GM12878 (cell line): ENCODE results near the gene BNC2. TPM values are rescaled to one million over a fixed set of nuclear protein-coding genes. Genes with fewer than 3 reads are reported as not detected.
A peak's percentile ranks its signal among the peaks of the same experiment; 100 is the strongest.

Source experiments
- ATAC-seq: fragments of 200-7000 bp; cut with Tn5 transposase; 3 replicates; pipeline ENCODE4 v1.9.1; 2020; ENCODE audit warnings: mild to moderate bottlenecking, moderate library complexity
- BruUV-seq: library from RNA; stranded (reverse); fragments of 400-500 nt; replicated peaks from 2 replicates; lab custom pipeline; 2021; lab: Mats Ljungman, UMichigan
- CTCF ChIA-PET: fragments of 300-600 bp; sonication (Branson Sonifier 250); formaldehyde crosslinking; extraction: SDS; loops from one replicate; lab custom pipeline; 2021; ENCODE audit warnings: inconsistent platforms; lab: Yijun Ruan, JAX
- POLR2A ChIA-PET: fragments of 350-600 bp; formaldehyde crosslinking; extraction: SDS; loops from one replicate; lab custom pipeline; 2021; ENCODE audit warnings: inconsistent platforms; lab: Charles Lee
- RAD21 ChIA-PET: fragments of 300-600 bp; sonication (Branson Sonifier 250); formaldehyde crosslinking; loops from one replicate; lab custom pipeline; 2023; ENCODE audit warnings: antibody characterized with exemption; ENCODE audit not compliant: unreplicated experiment; lab: Charles Lee
- SMC1A ChIA-PET: fragments of 300-600 bp; sonication (Branson Sonifier 250); formaldehyde crosslinking; loops from one replicate; lab custom pipeline; 2023; ENCODE audit not compliant: unreplicated experiment, uncharacterized antibody; lab: Charles Lee
- DNase-seq: peaks from one replicate; pipeline ENCODE4 v3.0.0-alpha.2; 2011; ENCODE audit warnings: low read depth, low spot score
- FAIRE-seq: peaks from 3 replicates; lab custom pipeline; 2011; peaks lifted over from hg19 to GRCh38; lab: Jason Lieb, UNC
- H2AFZ ChIP-seq: 2 replicates; pipeline ENCODE4 v1.6.0; 2011; ENCODE audit warnings: low read depth, low read length, control low read depth; ENCODE audit not compliant: control insufficient read depth
- H3K27ac ChIP-seq: 2 replicates; pipeline ENCODE4 v1.5.1; 2011; ENCODE audit warnings: control low read depth; ENCODE audit not compliant: control insufficient read depth, insufficient read depth
- H3K27me3 ChIP-seq, 2 experiments: replicated peaks in 1 of 2; 2 replicates each; pipeline versions ENCODE4 v1.6.0 to v1.6.1; 2011; ENCODE audit warnings: low read length in 1 of 2; ENCODE audit not compliant: control insufficient read depth in 2 of 2, insufficient read depth in 2 of 2
- H3K36me3 ChIP-seq, 2 experiments: 2 replicates each; pipeline ENCODE4 v1.5.1; 2011; ENCODE audit warnings: low read length in 1 of 2; ENCODE audit not compliant: control insufficient read depth in 2 of 2, insufficient read depth in 2 of 2
- H3K4me1 ChIP-seq: 2 replicates; pipeline ENCODE4 v1.6.1; 2011; ENCODE audit warnings: mild to moderate bottlenecking, low read length, moderate library complexity, mixed read lengths; ENCODE audit not compliant: control insufficient read depth, insufficient read depth
- H3K4me2 ChIP-seq: 2 replicates; pipeline ENCODE4 v1.6.0; 2011; ENCODE audit warnings: control low read depth; ENCODE audit not compliant: control insufficient read depth, insufficient read depth
- H3K4me3 ChIP-seq: fragments of 200-600 bp; sonication (generic); 2 replicates; pipeline ENCODE4 v1.5.1; 2016
- H3K79me2 ChIP-seq: 2 replicates; pipeline ENCODE4 v1.6.0; 2011; ENCODE audit warnings: low read length; ENCODE audit not compliant: control insufficient read depth, insufficient read depth
- H3K9ac ChIP-seq: 2 replicates; pipeline ENCODE4 v1.8.0; 2011; ENCODE audit warnings: low read length, control low read depth, mixed read lengths; ENCODE audit not compliant: control insufficient read depth, insufficient read depth
- H3K9me3 ChIP-seq: replicated peaks from 3 replicates; pipeline ENCODE4 v1.5.1; 2011; ENCODE audit warnings: mild to moderate bottlenecking, low read length; ENCODE audit not compliant: control insufficient read depth, insufficient read depth
- H4K20me1 ChIP-seq: 2 replicates; pipeline ENCODE4 v1.6.0; 2011; ENCODE audit not compliant: control insufficient read depth, insufficient read depth
- BCL3 ChIP-seq: IDR thresholded peaks from 2 replicates; pipeline ENCODE4 v1.6.1; 2011; ENCODE audit warnings: borderline replicate concordance, low read depth, mild to moderate bottlenecking, moderate library complexity, low read length; ENCODE audit not compliant: insufficient read depth, poor library complexity, severe bottlenecking
- BCLAF1 ChIP-seq: fragments of 450-650 bp; IDR thresholded peaks from 2 replicates; pipeline ENCODE4 v1.6.1; 2017; ENCODE audit warnings: antibody characterized with exemption, mild to moderate bottlenecking, moderate library complexity
- CEBPZ ChIP-seq: fragments of 150-350 bp; IDR thresholded peaks from 2 replicates; pipeline ENCODE4 v1.6.1; 2016; ENCODE audit warnings: low read depth, low read length
- DPF2 ChIP-seq: fragments of 450-650 bp; IDR thresholded peaks from 2 replicates; pipeline ENCODE4 v1.6.1; 2017; ENCODE audit warnings: mild to moderate bottlenecking
- HDGF ChIP-seq: fragments of 450-650 bp; IDR thresholded peaks from 2 replicates; pipeline ENCODE4 v1.6.1; 2016; ENCODE audit warnings: antibody characterized with exemption
- MYC ChIP-seq: IDR thresholded peaks from 2 replicates; pipeline ENCODE4 v1.6.1; 2011; ENCODE audit warnings: mild to moderate bottlenecking, low read length, moderate library complexity, inconsistent platforms; ENCODE audit not compliant: insufficient read depth, insufficient replicate concordance, insufficient read length, severe bottlenecking
- NFYB ChIP-seq: IDR thresholded peaks from 2 replicates; pipeline ENCODE4 v1.6.1; 2011; ENCODE audit warnings: low read depth, mild to moderate bottlenecking, low read length, improper control_type of control experiment, moderate library complexity; ENCODE audit not compliant: insufficient read depth
- RBBP5 ChIP-seq: fragments of 200-600 bp; sonication (generic); conservative IDR thresholded peaks from 2 replicates; pipeline ENCODE4 v1.6.1; 2016
- SREBF2 ChIP-seq: IDR thresholded peaks from 2 replicates; pipeline ENCODE4 v1.6.1; 2012; ENCODE audit warnings: mild to moderate bottlenecking, low read length
- SUPT20H ChIP-seq: IDR thresholded peaks from 2 replicates; pipeline ENCODE4 v1.6.1; 2011; ENCODE audit warnings: low read depth, mild to moderate bottlenecking, low read length, moderate library complexity, borderline replicate concordance; ENCODE audit not compliant: control insufficient read depth
- TARDBP ChIP-seq: IDR thresholded peaks from 2 replicates; pipeline ENCODE4 v1.6.1; 2016; ENCODE audit warnings: borderline replicate concordance
- WGBS: methylation state at CpG from one replicate; pipeline ENCODE4 v1.1.6; 2016; ENCODE audit warnings: low lambda C conversion rate; ENCODE audit not compliant: insufficient replicate concordance, insufficient coverage; ENCODE audit errors: missing lambda C conversion rate; 5-methylcytosine and 5-hydroxymethylcytosine counted together
- in situ Hi-C: fragments of 300-500 bp; cut with MboI; formaldehyde crosslinking; loops from 9 replicates; pipeline ENCODE4 v1.14.3; 2018; ENCODE audit warnings: mixed read lengths
- intact Hi-C: fragments of 100-400 bp; cut with micrococcal nuclease; formaldehyde crosslinking; loops from one replicate; pipeline ENCODE4 v1.14.2; 2022; ENCODE audit not compliant: unreplicated experiment
- polyA plus RNA-seq, 11 experiments: library from polyadenylated mRNA; depleted of rRNA in 4 of 11; unstranded in 6 of 11; stranded (reverse) in 5 of 11; fragments of >200 nt; fragmentation: Nextera tagmentation in 4 of 11; fragmentation: Illumina TruSeq in 1 of 11; extraction: Ambion mirVana in 4 of 11; extraction: Trizol in 1 of 11; gene quantifications; 1 replicate in 1 of 11; 2 replicates in 10 of 11; pipeline versions ENCODE4 v1.2.1 to v1.2.3, GENCODE V29; 2011 to 2016; ENCODE audit warnings: inconsistent platforms in 2 of 11, missing spikeins in 2 of 11, low read depth in 1 of 11
- total RNA-seq, 4 experiments: library from RNA; depleted of rRNA in 3 of 4; stranded (reverse); fragments of >200 nt in 3 of 4; fragmentation: Illumina TruSeq in 1 of 4; extraction: Trizol in 1 of 4; gene quantifications; 2 replicates each; pipeline versions ENCODE4 v1.2.1 to v1.2.3, GENCODE V29; 2013 to 2021

BNC2 gene
- total and polyA plus RNA-seq, 10 of the 15 experiments (the other 5 are each of a cell fraction or from before 2014, with no cell fraction given): 0.05 to 14.5 (median 0.26) TPM

GRCh38 chr9:16530669-16531642, 339.5 kb downstream of the BNC2 start (continued):
- no peak for TF ChIP-seq BCLAF1
- no peak for TF ChIP-seq TARDBP

GRCh38 chr9:16527573-16527972, 342.9 kb downstream of the BNC2 start:
- SMC1A ChIA-PET: interaction anchor here (0.8 to 1.8 kb wide), 8 partner anchors 18 to 94 kb away, joined by 3 to 5 read pairs (median 3); no protein-coding TSS in a partner anchor
- intact Hi-C loops (loop anchor here (5.0 kb wide), 1 partner anchor 50 kb away; no protein-coding TSS in a partner anchor), in situ Hi-C loops (no loop called here)
- H3K9me3 ChIP-seq: no peaks in the 10 kb centered on the region
- FAIRE-seq: peak; percentile 57
- H3K27me3 ChIP-seq: no peaks in the 10 kb centered on the region
- H4K20me1 ChIP-seq: no peaks in the 10 kb centered on the region
- no peak overlapping the region for H3K4me2 ChIP-seq
- H3K79me2 ChIP-seq: no peaks in the 10 kb centered on the region
- CTCF ChIA-PET: interaction anchor here (1.0 to 1.3 kb wide), 3 partner anchors 10 to 22 kb away, joined by 3 to 4 read pairs (median 3); no protein-coding TSS in a partner anchor
- BruUV-seq: no TSS peak
- ATAC-seq: no peak
- no peaks in the 10 kb centered on the region for H3K4me1 ChIP-seq
- no peak overlapping the region for H3K4me3 ChIP-seq
- H3K9ac ChIP-seq: no peak overlapping the region
- 21% methylated on average over 9 of the region's 9 CpGs for WGBS
- no peaks in the 10 kb centered on the region for H3K36me3 ChIP-seq
- H2AFZ ChIP-seq: no peak overlapping the region
- H3K27ac ChIP-seq: no peak overlapping the region
- POLR2A ChIA-PET: interaction anchor here (0.7 kb wide), 1 partner anchor 9 kb away, joined by 3 read pairs; no protein-coding TSS in a partner anchor
- RAD21 ChIA-PET: interaction anchor here (0.6 to 1.0 kb wide), 3 partner anchors 9 to 43 kb away, joined by 3 read pairs; no protein-coding TSS in a partner anchor
- no peak for DNase-seq
- TF ChIP-seq HDGF: no peak
- no peak for TF ChIP-seq NFYB
- no peak for TF ChIP-seq SREBF2
- no peak for TF ChIP-seq CEBPZ
- TF ChIP-seq BCL3: no peak
- TF ChIP-seq RBBP5: no peak
- TF ChIP-seq SUPT20H: no peak
- no peak for TF ChIP-seq DPF2
- no peak for TF ChIP-seq MYC
